ENCODE results near the gene HSH2D. TPM values are rescaled to one million over a fixed set of nuclear protein-coding genes. Genes with fewer than 3 reads are reported as not detected.

HSH2D gene
- total RNA-seq, 1 experiment from 2014 or later: 0.49 TPM

DNA sequence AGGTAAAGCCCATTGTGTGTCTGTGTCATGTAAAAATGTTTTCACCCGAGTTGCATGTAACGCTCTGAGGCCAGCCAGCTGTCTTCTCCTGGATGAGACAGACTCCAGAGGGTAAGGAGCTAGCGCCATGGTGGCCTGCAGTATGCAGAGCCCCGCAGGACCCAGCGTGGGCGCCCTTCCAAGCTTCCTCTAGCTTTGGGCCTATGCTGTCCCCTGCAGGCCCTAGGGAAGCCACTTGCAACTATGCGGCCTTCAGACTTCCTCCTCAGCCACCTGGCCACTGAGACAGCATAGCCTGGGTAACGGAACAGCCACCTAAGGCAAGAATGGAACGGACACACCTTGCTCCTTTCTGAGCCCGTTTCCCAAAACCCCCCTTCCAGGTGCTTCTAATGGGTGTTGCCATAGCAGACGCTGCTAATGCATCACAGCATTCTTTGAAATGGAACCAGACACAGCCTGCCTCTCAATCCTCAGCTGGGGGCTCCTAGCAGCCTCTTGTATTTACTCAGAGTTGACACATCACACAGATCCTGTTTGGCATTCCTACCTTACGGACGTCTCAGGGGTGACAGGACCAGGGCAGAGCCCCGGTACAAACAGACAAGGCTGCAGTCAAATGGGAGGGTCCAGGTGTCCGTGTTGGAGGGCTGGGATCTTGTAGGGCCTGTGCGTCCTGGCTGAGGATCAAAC lies 47.9 kb downstream of the HSH2D start:
- no peak for DNase-seq (ENCODE audit: unreplicated experiment)
- BruUV-seq (replicated peaks): TSS peak; percentile 40
- no peak overlapping the region for H3K27ac Mint-ChIP-seq (ENCODE audit: low read depth, unreplicated experiment)
- CTCF ChIA-PET: interaction anchor here (0.6 kb wide), 1 partner anchor 9 kb away, joined by 4 read pairs; no protein-coding TSS in a partner anchor
- peaks cover 50% of the 10 kb centered on the region for H3K36me3 Mint-ChIP-seq (ENCODE audit: insufficient read depth, unreplicated experiment)
- H3K9me3 Mint-ChIP-seq (ENCODE audit: unreplicated experiment): no peaks in the 10 kb centered on the region
- intact Hi-C loops (cut with micrococcal nuclease): no loop called here
- POLR2A ChIA-PET: interaction anchor here (0.6 kb wide), 1 partner anchor 14 kb away, joined by 3 read pairs; no protein-coding TSS in a partner anchor
- H3K4me1 Mint-ChIP-seq (ENCODE audit: insufficient read depth, unreplicated experiment): peaks cover 9% of the 10 kb centered on the region
- H3K4me3 Mint-ChIP-seq (ENCODE audit: unreplicated experiment): no peak overlapping the region
- no peaks in the 10 kb centered on the region for H3K27me3 Mint-ChIP-seq (ENCODE audit: insufficient read depth, unreplicated experiment)
- TF ChIP-seq, protein P1, sequence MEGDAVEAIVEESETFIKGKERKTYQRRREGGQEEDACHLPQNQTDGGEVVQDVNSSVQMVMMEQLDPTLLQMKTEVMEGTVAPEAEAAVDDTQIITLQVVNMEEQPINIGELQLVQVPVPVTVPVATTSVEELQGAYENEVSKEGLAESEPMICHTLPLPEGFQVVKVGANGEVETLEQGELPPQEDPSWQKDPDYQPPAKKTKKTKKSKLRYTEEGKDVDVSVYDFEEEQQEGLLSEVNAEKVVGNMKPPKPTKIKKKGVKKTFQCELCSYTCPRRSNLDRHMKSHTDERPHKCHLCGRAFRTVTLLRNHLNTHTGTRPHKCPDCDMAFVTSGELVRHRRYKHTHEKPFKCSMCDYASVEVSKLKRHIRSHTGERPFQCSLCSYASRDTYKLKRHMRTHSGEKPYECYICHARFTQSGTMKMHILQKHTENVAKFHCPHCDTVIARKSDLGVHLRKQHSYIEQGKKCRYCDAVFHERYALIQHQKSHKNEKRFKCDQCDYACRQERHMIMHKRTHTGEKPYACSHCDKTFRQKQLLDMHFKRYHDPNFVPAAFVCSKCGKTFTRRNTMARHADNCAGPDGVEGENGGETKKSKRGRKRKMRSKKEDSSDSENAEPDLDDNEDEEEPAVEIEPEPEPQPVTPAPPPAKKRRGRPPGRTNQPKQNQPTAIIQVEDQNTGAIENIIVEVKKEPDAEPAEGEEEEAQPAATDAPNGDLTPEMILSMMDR (IDR thresholded peaks at IDR 0.05; ENCODE audit: unreplicated experiment): no peak

DNA sequence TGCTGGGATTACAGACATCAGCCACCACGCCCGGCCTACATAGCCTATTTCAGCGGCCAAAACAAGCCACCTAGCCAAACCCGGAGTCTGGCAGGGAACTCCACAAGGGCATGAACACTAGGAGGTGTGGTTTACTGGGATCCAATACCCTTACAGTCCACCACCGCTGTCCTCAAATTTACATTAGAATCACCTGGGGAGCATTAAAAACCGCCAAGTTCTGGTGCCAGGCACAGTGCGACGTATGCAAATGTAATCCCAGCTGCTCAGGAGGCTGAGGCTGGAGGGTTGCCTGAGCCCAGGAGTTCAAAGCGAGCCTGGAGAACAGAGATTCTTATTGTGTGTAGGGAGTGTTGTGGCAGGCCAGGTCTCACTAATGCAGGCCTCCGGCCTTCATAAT lies 50.0 kb downstream of the HSH2D start:
- TF ChIP-seq, protein P1 (IDR thresholded peaks at IDR 0.05; ENCODE audit: unreplicated experiment): no peak
- no TSS peak for BruUV-seq (replicated peaks)
- POLR2A ChIA-PET: no interaction called here
- H3K27ac Mint-ChIP-seq (ENCODE audit: low read depth, unreplicated experiment): no peak overlapping the region
- CTCF ChIA-PET: interaction anchor here (0.6 to 0.7 kb wide), 2 partner anchors 193 to 776 kb away, joined by 3 read pairs; no protein-coding TSS in a partner anchor
- H3K27me3 Mint-ChIP-seq (ENCODE audit: insufficient read depth, unreplicated experiment): no peaks in the 10 kb centered on the region
- DNase-seq (ENCODE audit: unreplicated experiment): no peak
- H3K9me3 Mint-ChIP-seq (ENCODE audit: unreplicated experiment): no peaks in the 10 kb centered on the region
- H3K4me3 Mint-ChIP-seq (ENCODE audit: unreplicated experiment): no peak overlapping the region
- peaks cover 43% of the 10 kb centered on the region for H3K36me3 Mint-ChIP-seq (ENCODE audit: insufficient read depth, unreplicated experiment)
- peaks cover 11% of the 10 kb centered on the region for H3K4me1 Mint-ChIP-seq (ENCODE audit: insufficient read depth, unreplicated experiment)
- intact Hi-C loops (cut with micrococcal nuclease): no loop called here

DNA sequence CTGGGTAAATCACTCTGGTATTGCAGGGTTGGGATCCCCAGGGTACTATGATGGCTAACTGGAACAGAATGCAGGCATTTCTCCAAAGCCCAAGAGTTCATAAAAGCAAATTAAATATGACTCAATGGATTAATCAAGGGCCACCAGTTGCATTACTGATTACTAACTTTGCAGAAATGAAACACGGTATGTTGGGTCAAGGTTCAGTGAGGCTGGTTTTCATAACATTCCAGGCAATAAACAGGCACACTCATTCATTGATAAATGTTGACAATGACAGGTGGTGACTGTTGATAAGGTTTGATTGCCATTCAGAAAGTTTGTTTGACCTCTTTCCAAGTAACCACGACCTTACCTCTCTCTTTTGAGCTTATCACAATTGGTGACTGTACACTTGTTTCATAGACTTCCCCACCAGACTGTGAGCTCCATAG lies 53.7 kb downstream of the HSH2D start:
- TF ChIP-seq, protein P1 (IDR thresholded peaks at IDR 0.05; ENCODE audit: unreplicated experiment): no peak
- Mint-ChIP-seq H3K4me3 (ENCODE audit: unreplicated experiment) (peak overlapping the region; percentile 74), H3K36me3 (ENCODE audit: insufficient read depth, unreplicated experiment) (peaks cover 21% of the 10 kb centered on the region), H3K27me3 (ENCODE audit: insufficient read depth, unreplicated experiment) (no peaks in the 10 kb centered on the region), H3K9me3 (ENCODE audit: unreplicated experiment) (no peaks in the 10 kb centered on the region), H3K27ac (ENCODE audit: low read depth, unreplicated experiment) (peak overlapping the region; percentile 59), H3K4me1 (ENCODE audit: insufficient read depth, unreplicated experiment) (peaks cover 31% of the 10 kb centered on the region)
- DNase-seq (ENCODE audit: unreplicated experiment): peak; percentile 33
- POLR2A ChIA-PET: interaction anchor here (0.5 to 2.0 kb wide), 6 partner anchors 8 to 1251 kb away, joined by 3 to 24 read pairs (median 3); partner anchors contain the start of genes FAM32A and RAB8A
- CTCF ChIA-PET: interaction anchor here (0.6 to 1.1 kb wide), 3 partner anchors 9 to 156 kb away, joined by 3 read pairs; no protein-coding TSS in a partner anchor
- intact Hi-C loops (cut with micrococcal nuclease): loop anchor here (1.0 kb wide), 1 partner anchor 12 kb away; the partner anchor contains the start of gene FAM32A
- TSS peak; percentile 92 for BruUV-seq (replicated peaks)

DNA sequence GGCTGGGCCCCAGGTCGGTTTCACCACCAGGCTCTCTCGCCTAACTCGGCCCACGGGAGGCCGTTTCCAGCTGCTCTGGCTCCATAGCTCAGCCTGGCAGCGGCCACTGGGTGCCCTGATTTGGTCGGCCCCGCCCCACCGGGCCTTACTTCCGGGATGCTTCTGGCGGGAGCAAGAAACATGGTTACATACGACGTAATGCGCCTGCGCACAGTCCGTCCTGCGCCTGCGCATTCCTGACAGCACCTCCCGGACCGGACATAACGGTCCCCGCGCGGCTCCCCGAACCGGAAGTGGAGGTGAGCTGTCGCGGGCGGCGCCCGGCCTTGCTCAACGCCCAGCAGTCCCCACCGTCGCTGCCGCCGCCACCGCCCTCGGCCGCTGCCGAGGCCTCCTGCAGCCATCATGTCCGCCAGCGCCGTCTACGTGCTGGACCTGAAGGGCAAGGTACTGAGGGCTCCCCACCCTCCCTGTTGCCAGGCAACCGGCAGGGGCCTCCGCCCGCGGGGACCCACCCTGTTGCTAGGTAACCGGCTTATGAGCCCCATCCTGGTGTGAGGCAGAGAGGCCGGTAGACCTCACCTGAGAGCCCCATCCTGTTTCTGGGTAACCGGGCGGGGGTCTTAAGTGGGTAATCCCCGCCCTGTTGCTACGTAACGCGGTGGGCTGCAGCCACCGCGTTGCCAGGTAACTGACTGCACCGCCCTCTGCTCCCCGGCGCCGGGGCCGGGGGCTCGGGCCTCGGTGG lies 54.3 kb downstream of the HSH2D start, which contains the start of gene AP1M1:
TSS of gene AP1M1 (plus strand) at position 290 of the 748 bp plus-strand sequence. CDS start at position 406, 116 bp downstream.
- Mint-ChIP-seq H3K9me3 (ENCODE audit: unreplicated experiment) (no peaks in the 10 kb centered on the region), H3K27ac (ENCODE audit: low read depth, unreplicated experiment) (peak within 1 kb of the TSS; percentile 59), H3K27me3 (ENCODE audit: insufficient read depth, unreplicated experiment) (no peaks in the 10 kb centered on the region), H3K4me3 (ENCODE audit: unreplicated experiment) (peak within 1 kb of the TSS; percentile 74), H3K4me1 (ENCODE audit: insufficient read depth, unreplicated experiment) (peaks cover 31% of the 10 kb centered on the region), H3K36me3 (ENCODE audit: insufficient read depth, unreplicated experiment) (peaks cover 20% of the 10 kb centered on the region)
- intact Hi-C loops (cut with micrococcal nuclease): loop anchor here (1.0 kb wide), 1 partner anchor 12 kb away; the partner anchor contains the start of gene FAM32A
- BruUV-seq (replicated peaks): no TSS peak
- DNase-seq (ENCODE audit: unreplicated experiment): peak; percentile 99
- TF ChIP-seq, protein P1 (IDR thresholded peaks at IDR 0.05; ENCODE audit: unreplicated experiment): no peak
- POLR2A ChIA-PET: interaction anchor here (0.5 to 2.0 kb wide), 7 partner anchors 8 to 1252 kb away, joined by 3 to 24 read pairs (median 3); partner anchors contain the start of genes FAM32A and RAB8A
- CTCF ChIA-PET: interaction anchor here (0.6 to 1.1 kb wide), 5 partner anchors 10 to 157 kb away, joined by 3 read pairs; partner anchors contain the start of gene FAM32A

All from MCF 10A (cell line).